Glomerular visceral epithelial cell (primary cell): ENCODE data around the gene PAK5.

Source experiments
- DNase-seq: peaks from one replicate; pipeline ENCODE4 v3.0.0-alpha.2; 2016; ENCODE audit errors: extremely low spot score

The PAK5 gene

DNA sequence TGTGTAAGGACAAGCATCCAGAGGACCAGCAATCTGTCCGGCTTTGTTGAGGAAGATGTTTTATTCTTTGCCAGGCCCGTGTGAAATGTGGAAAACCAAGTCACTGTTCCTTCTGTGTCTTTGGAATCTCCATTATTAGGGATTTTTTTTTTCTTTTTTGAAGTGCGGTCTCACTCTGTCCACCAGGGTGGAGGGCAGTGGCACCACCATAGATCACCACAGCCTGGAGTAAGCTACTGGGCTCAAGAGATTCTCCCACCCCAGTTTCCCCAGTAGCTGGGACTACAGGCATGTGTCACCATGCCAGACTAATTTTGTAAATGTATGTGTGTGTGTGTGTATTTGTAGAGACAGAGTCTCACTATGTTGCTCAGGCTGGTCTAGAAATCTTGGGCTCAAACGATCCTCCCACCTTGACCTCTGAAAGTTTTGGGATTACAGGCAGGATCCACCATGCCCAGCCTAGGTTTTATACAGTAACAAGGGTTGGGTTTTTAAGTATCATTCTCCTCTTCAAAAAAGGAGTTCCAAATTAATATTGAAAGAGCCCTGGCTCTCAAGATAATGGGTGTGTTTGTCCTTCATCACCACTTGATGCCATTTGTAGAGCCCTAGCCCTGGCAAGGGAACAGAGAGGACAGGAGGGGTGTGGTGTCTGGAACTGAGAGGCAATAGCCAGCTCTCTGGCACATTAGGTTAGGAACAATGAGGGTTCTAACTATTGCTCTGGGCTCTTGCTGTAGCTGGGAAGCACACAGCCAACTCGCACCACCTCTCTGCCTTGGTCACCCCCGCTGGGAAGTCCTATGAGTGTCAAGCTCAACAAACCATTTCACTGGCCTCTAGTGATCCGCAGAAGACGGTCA is 321.3 kb downstream of the PAK5 start:
- no peak for DNase-seq

DNA sequence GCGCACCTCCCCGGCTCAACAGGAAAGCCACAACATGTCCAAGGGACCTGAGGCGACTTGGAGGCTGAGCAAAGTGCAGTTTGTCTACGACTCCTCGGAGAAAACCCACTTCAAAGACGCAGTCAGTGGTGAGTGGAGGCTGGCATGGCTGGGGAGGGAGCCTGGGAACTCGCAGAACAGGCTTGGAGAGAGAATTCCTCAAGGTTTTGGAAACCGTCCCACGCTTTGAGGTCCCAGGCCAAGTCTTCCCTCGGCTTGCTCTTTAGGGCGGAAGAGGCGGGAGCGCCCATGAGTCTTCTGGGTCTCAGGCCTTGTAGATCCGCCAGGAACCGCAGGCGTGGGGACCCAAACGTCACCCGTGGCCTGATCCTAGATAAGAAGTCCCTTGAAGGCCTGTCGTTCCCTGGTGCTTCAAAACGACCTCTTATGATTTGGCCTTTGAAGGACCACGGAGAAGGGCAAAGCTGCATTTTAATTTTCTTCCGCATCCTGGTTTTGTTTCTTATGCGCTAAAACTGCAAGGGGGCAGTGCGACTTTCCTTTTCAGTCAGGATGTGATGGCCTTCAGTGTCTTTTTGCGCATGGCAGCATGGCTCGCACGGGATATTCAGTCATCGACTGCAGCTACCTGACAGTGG is 322.5 kb downstream of the PAK5 start:
- DNase-seq = no peak

- no peak for DNase-seq
Observed at GRCh38 chr20:9515741-9516233, 323.1 kb downstream of the PAK5 start.

GRCh38 chr20:9515214-9515585 is 323.7 kb downstream of the PAK5 start:
- DNase-seq = no peak

DNA sequence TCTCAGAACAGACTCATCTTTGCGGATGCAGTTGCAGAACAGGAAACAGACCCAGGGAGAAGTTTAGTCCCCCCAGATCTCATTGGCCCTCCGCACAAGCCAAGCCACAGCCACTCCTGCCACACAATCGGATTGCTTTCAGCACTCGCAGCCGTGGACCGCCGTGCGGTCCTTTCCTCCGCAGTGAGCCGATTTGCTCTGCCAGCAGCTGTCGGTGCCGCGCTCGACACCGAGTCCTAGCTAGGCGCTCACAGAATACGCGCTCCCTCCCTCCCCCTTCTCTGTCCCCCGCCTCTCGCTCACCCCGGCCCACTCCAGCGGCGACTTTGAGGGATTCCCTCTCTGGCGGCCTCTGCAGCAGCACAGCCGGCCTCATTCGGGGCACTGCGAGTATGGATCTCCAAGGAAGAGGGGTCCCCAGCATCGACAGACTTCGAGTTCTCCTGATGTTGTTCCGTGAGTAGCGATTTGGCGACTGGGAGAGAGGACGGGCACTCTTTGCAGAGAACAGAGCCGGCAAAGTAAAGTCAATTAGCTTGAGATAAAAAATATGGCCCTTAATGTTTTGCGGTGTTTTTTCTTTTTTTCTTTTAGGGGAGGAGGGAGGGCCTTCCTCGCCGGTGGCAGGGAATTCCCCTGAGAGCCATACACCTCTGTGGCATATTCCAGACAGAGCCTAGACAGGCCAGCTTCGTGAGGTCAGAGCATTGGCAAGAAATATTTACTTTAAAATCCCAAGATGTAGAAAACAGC is 324.2 kb downstream of the PAK5 start, which contains the start of gene LAMP5:
TSS of gene LAMP5 (plus strand) at position 130 of the 753 bp plus-strand sequence. CDS start at position 393, 263 bp downstream.
- DNase-seq = no peak

- no peak for DNase-seq
Observed at GRCh38 chr20:9514072-9514460, 324.8 kb downstream of the PAK5 start.

DNA sequence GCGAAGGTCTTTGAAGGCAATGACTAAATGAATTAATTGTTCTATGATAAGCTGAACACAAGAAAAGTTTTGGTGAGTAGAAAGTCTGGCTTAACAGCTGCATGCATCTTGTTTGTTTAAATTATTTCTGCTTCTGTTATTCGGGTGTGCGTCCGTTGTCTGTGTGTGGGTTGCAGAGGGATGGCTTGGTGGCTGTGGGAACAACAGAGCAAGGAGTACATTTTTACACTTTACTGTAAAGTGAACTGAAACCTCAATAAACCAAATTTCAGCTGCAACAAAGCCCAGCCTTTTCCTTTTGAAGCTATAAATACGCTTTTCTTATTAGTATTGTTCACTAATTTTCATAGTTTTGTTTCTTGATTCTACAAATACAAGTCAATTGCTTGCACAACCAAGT is 328.0 kb downstream of the PAK5 start:
- no peak for DNase-seq

GRCh38 chr20:9509246-9509645 is 329.6 kb downstream of the PAK5 start:
- no peak for DNase-seq

DNA sequence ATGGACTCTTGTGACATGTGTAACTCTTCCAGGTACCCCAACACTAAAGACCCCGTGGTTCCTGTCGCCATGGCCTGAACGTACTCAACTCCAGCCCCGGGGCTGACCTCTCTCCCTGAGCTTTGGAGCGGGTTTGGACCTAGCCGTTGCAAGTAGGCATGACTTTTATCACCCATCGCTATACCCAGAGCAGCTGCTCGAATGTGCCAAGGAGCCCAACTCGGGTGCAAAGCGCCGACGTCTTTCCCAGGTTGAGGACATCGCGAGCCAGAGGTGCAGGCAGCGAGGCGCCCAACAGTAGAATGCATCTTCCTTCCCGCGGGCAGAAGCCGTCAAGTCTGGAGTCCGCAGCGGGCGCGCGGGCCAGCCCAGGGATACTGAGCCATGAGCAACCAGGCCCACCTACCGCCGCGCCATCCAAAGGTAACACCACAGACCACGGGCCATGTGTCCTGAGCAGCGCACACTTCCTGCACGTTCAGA is 330.1 kb downstream of the PAK5 start:
- no peak for DNase-seq

- DNase-seq = no peak
Observed at GRCh38 chr20:9508240-9508661, 330.6 kb downstream of the PAK5 start.

- no peak for DNase-seq
Observed at GRCh38 chr20:9507544-9508239, 331.2 kb downstream of the PAK5 start.

DNA sequence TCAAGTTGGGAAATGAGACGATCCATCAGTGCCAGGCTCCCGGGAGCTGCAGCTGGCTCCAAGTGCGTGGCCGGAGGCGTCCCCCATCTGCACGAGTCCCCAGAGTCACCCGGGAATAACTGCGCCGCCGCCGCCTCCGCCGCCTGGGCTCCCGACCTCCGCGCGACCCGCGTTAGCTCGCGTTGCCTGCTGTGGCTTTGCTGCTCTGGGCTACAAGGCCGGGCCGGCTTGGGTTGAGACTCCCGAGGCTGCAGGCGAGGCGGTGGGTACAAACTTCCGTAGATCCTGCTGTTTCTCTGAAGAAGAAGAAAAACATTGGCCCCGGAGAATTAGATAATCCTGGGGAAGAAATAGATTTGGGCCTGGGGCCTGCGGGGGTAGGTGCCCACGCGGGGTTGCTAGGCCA is 331.9 kb downstream of the PAK5 start:
- DNase-seq = no peak

DNA sequence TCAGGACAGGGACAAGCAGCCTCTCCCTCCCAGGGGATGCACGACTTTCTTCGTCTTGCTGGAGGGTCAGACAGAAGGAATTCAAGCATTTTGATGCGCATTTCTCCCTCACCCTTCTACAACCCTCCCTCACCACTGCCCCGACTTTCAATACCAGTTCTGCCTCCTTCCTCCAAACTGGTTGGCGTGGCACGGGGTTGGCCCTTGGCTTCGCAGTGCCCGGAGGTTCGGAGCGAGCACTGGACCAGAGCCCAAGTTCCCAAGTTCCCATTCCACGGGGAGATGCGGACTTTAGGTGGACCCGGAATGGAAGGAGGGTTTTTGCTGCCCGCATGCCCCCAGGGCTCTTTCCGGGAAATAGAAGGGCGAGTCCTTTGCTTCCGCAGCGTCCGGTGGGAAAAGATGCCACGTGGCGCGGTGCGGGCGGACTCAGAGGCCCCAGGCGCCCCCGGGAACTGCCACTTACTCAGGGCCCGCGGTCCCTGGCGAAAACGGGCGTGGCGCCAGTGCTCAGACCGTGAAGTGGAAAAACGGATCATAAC is 332.5 kb downstream of the PAK5 start:
- DNase-seq = no peak

- DNase-seq = peak; percentile 31
Observed at GRCh38 chr20:9503526-9504245, 335.2 kb downstream of the PAK5 start.

DNA sequence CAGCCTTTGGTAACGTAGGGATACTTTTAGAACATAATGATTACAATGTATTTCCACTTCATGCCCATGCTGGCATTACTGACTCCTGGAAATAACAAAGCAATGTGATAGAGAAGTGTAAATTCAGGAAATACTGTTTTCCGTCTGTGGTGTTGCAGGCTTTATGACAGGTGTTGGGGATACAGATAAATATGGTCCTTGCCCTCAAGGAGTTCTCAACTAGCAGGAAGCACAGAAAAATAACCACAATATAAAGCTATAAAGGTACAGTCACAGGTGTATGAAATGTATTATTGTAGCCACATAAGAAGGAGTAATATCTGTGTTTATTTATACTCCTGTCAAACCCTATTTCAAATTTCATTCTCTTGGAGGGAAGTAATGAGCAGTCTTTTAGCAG is 337.4 kb downstream of the PAK5 start:
- DNase-seq = no peak

- no peak for DNase-seq
Observed at GRCh38 chr20:9500121-9500520, 338.8 kb downstream of the PAK5 start.

DNA sequence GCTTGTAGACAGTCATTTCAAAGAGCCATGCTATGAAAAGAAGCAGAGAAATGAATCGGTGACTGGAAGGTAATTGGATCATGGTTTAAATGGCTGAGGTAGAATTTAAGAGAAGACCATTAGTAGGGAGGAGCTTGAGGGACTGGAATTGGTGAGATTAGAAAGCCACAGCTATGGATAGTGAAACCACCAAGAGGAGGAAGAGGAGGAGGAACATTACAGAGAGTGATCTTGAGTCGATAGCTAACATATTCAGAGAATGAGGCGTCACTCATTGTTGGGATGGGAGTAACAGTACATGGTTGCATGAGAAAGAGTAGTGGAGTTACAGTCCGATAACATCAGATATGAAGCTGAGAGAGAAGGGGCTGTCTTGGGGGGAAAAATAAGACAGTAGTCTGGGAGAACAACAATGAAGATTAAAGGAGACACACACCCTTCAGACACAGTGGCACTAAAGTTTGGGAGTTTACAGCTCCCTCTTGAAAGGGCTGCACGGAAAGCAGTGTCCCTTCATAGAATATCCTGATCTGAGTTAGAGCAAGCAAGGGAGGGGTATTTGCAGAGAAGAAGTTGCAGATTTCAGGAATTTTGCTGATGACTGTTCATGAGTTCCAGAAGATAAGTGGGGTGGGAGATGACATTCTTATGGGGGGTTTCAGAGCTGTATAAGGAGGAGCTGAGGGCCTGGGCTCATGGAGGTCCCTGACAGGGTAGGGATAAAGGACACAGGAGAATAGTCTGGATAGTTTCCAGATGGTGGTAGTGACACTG is 339.6 kb downstream of the PAK5 start:
- DNase-seq = no peak

DNA sequence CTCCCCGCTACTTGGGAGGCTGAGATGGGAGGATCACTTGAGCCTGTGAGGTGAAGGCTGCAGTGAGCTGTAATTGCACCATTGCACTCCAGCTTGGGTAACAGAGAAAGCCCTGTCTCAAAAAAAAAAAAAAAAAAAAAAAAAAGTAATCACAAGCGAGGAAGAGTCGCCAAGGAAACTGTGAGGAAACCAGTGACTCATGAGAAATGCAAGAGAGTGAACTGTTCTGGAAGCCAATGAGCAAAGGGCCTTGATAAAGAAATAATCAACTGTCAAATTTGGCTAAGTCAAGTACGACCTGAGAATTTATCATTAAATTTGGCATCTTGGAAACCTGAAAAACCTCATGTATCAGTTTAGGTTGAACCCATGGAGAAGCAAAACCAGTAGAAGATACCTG is 340.6 kb downstream of the PAK5 start:
- DNase-seq = no peak

- DNase-seq = no peak
Observed at GRCh38 chr20:9496155-9496554, 342.7 kb downstream of the PAK5 start.

DNA sequence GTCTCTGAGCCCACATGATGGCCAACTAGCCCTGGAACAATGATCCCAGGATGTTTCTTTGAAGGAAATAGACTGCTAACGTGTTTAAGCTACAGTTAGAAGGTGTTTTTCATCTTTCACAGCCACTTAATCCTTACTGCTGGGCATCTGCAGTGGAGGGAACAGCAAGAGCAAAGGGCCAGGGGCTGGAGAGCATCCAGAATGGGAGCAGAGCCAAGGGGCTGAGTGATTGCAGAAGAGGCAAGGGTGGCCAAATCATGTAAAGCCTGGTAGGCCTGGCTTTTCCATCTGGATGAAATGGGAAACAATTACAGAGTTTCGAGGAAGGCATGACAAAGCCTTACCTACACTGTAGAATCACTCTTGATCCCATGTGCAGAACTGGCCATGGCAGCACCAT is 343.2 kb downstream of the PAK5 start:
- no peak for DNase-seq
